Activated CD8-positive, alpha-beta memory T cell treated with anti-CD3 and anti-CD28 coated beads, Interleukin-2, amount 50 U/mL, for 1 hour (primary cell): ENCODE data around the gene WWOX.

Experiments
- DNase-seq: peaks from one replicate; pipeline ENCODE4 v3.0.0-alpha.2; 2020; ENCODE audit errors: extremely low read depth

WWOX gene

GRCh38 chr16:79171931-79172705 is 1072.7 kb downstream of the WWOX start:
- DNase-seq = no peak

DNA sequence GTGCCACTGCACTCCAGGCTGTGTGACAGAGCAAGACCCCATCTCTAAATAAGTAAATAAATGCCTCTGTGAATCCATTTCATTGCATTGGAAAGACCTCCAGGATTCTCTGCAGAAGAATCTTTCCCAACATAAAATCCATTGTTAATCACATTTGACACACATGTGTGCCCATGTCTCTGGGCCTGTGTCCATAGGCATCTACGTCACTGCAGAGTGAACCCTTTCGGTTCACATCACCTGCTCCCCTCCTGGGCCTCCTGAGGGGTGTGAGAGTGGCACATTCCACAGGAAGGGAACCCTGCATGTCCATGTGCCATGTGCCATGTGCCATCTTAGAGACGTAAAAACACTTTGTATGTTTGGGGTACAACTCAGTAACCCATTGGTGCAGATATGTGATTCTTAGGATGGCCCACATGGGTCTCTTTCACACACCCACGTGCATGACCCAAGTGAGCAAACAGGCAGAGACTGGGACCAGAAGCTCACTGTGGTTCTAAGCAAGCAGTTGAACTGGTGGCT is 1073.6 kb downstream of the WWOX start:
- no peak for DNase-seq

DNA sequence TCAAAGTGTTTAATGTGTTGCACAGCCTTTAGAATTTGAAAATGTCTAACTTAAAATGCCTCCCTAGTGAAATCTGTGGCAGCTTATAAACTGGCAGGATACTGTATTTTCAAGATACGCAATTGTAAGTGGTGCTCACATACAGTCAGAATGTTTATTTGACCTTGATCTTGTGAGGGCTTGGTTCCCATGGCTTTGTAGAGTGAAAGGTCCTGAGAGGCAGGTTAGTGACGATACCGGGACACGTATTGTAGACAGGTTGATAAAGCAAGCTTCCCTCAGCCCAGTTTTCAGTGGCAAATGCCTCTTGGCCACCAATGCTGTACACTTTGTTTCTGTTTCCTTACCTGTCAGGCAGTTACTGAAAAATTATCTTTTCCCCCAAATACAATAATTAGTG is 1074.5 kb downstream of the WWOX start:
- no peak for DNase-seq

- DNase-seq = no peak
Measured at GRCh38 chr16:79175286-79176057, 1076.0 kb downstream of the WWOX start.

DNA sequence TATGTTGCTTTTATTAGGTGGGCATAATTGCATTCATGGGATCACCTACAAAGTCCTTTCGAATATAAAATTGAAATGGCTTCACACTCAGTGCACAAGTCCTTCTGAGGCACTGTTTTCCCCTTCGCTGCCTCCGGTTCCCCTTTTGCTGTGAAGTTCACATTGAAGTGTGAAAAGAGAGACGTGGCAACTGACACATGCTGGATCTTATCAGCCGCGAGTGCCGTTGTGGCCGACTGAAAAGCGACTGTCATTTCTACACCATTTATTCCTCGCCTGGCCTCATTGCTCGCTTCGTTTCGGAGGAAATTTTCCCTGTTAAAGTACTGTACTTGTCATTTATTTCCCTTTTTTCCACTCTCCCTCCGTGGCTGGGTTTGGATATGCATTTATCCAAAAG is 1077.6 kb downstream of the WWOX start:
- DNase-seq = no peak

DNA sequence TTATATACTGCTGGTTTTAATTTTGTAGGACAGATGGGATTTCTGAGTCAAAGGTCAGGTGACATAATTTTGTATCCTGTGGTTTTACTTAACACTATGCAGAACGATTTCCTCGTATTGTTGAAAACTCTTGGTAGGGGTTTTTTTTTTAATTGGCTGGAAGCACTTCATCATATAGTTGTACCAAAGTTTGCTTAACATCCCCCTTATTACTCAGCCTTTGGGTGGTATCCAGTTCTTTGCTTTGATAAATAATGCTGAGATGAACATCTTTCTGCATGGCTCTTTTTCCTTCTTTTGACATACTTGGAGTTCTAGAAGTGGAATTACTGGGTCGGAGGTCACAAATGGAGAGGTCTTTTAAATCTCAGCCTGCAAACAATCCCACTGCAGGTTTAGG is 1082.0 kb downstream of the WWOX start:
- DNase-seq = no peak

DNA sequence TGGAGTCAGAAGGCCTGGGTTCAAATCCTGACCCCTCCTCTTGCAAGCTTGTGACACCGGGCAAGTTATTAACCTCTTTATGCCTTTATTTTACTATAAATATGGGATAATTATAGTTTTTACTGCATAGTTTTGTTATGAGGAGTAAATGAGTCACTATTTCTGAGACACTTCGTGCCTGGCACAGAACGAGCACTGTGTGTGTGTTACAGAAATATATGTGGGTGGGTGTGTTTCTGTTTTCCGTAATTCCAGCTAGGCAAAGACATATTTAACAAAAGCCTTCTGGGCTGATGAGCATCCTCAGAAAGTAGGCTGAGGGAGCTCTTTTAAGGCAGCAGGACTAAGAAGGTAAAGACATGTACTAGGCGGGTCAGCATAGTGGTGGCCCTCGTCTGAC is 1083.2 kb downstream of the WWOX start:
- DNase-seq = no peak

- DNase-seq = no peak
Measured at GRCh38 chr16:79183571-79183970, 1084.1 kb downstream of the WWOX start.

- no peak for DNase-seq
Measured at GRCh38 chr16:79184464-79185030, 1085.1 kb downstream of the WWOX start.

DNA sequence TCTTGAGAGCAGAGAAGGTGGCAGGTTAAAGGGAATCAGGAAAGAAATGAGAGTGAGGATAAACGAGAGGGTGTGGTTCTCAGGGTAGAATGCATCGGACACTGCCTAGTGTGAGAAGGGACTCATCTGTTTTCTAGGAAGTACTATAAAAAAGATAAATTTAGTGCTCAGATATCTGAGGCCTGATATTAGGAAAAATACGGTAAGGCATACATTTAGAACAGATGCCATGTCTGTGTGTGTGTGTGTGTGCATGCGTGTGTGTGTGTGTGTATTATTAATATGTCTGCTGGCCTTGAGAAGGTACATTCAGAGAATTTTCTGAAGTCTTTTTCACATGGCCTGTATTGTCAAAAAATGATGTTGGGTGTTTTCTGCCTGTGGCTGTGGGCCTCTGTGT is 1086.3 kb downstream of the WWOX start:
- no peak for DNase-seq

- DNase-seq = no peak
Measured at GRCh38 chr16:79186196-79186595, 1086.7 kb downstream of the WWOX start.

DNA sequence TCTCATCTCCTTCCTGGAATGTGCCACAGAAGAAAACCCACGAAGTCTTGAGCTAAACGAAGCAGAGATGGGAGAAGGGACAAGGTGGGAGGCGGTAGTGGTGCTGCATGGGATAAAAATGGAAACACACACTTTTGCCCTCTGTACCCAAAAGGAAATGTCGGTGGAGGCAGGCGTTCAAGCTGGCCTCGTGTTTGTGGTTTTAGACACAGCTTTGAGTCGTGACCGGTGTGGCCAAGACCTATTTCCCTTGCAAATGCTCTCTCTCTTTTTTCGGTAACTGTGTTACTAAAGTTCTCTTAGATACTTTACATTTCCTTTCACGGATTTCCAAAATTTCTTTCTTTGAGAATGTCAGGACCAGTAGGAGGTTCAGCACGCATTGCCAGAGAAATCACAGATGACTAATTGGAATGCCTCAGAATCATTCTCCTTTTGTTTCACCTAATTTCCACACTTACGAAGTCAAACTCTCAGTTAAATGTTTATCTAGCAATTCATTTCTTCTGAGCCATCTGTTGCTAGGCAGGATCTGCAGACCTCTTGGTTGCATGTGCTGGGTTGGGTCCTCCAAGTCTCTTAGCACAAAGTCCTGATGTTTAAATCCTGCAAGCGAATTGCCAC is 1088.8 kb downstream of the WWOX start:
- DNase-seq = no peak

DNA sequence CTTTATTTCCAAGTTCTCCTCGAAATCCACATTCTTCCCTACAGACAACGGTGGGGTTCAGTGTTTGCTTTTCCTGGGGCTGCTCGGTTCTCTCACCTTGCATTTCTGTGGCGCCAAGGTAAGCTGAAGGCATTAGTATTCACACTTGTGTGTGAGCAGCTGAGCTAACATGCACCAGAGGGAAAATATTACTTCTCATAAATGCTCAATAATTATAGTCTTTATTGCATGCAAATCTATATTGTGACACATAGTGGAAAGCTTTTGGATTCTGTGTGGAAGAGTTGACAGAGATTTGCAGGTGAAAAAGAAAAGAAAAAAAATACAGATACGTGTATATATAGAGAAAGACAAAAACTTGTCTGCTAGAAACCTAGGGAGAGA is 1089.3 kb downstream of the WWOX start:
- no peak for DNase-seq

DNA sequence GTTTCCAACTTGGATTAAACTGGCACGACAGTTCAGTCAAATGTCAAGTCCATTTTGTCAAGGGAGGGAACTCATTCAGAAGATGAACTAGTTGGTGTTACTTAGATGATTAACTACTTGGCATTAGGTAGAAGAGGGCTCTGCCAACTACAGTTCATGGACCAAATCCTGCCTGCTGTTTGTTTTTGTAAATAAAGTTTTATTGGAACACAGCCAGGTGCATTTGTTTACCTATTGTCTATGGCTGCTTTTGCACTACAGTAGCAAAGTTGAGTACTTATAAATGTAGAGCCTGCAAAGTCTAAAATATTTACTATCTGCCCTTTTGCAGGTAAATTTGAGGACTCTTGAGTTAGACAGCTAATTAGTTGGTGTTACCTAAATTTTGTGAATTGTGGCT is 1091.1 kb downstream of the WWOX start:
- DNase-seq = no peak

GRCh38 chr16:79191933-79192332 is 1092.5 kb downstream of the WWOX start:
- DNase-seq = no peak

DNA sequence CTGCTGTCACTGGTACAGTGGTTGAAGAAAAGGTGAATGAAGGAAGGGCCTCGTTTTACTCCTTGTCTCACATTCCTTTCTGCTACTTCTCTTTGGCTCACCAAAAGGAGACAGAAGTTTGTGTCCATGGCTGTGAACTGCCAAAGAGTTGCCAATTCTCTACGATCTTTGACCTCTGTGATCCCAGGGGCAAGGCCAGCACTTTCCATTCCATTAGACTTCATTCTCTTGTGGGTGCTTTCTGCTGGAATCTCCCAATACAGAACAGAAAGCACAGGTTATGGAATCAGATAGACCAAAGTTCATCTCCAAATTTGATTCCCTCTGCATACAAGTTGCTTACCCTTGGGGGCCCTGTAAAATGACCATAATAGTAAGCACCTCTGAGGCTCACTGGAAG is 1093.5 kb downstream of the WWOX start:
- no peak for DNase-seq

DNA sequence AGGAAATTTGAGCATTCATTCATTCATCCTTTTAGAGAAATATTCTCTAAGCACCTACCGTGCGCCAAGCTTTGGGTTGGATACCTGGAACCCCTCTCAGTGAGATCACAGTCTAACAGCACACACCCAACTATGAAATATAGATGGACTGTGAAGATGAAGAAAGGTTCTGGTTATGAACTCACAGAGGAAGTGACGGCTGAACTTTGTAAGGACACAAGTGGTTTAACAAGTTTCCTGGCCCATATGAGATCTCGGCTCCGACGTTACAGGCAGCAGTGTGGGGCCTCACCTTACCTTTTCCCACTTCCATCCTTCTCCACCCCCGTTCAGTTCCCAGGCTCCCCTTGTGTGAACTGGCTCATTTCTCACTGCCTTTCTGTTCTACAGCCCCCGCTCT is 1094.8 kb downstream of the WWOX start:
- DNase-seq = no peak

DNA sequence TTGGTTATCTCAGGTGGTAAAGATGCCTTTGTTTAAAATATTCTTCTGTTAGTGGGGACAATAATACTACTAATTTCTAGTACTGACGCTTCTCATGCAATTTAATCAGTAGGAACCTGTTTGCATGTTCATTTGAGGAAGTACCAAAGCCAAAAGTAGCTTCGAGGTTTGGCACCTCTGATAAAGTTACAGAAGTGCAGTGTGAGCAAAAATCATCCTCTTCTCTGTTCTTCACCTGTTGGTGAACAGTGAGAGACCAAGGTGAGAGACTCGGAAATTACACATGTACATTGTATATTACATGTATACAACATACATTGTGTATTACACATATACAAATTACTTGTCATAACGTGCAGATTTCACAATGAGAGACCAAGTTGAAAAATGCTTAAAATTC is 1096.5 kb downstream of the WWOX start:
- no peak for DNase-seq

GRCh38 chr16:79201436-79201835 is 1102.0 kb downstream of the WWOX start:
- DNase-seq = no peak

- DNase-seq = no peak
Measured at GRCh38 chr16:79202977-79203376, 1103.5 kb downstream of the WWOX start.

DNA sequence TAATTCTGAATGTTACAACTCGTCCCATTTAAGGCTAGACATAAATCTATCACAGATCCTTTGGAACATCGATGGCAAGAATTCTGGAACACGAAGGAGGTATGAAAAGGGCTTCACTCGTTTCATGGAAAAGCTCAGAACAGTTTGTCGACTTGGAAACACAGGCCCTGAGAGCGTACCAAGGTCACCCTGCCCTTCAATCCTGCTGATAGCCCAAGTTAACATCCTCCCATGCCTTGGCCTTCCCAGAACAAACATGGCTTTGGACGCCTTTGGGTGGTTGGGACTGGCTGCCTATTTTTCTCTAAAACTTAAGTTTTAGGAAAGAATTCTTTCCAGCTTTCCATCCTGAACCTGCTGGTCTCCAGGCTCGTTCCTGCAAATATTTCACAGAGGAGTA is 1105.0 kb downstream of the WWOX start:
- DNase-seq = no peak

DNA sequence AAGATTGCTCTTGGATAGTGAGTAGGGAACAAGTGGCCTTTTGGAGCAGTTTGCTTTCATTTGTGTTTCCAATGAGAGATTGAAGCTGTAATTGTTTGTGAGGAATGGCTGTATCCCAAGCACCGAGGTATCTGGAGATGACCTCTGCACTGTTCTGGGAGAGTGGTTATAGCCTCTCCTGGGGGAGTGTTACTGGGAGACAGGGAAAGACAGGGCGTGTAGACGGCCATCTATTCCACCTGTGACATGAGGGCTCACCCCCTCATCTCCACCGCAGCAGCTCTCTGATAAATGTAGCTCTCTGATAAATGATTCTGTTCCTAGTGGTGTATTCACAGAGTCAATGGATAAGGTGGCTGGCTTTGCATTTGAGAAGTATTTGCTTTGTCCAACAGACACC is 1107.4 kb downstream of the WWOX start:
- no peak for DNase-seq
